Lung (tissue), 12 donors: ENCODE measurements around the gene F9. TPM values are rescaled to one million over a fixed set of nuclear protein-coding genes. Genes with fewer than 3 reads are reported as not detected.

Source experiments
- ATAC-seq: fragments of 200-7000 bp; cut with Tn5 transposase; one replicate; pipeline ENCODE4 v1.9.1; 2020; ENCODE audit warnings: moderate number of reproducible peaks; ENCODE audit not compliant: insufficient read depth, low FRiP score
- DNase-seq, 3 donors: peaks; one replicate each; pipeline ENCODE4 v3.0.0-alpha.2; 2013 to 2017
- H3K27ac ChIP-seq, 2 donors: one replicate each; pipeline ENCODE4 v1.5.1; 2013; ENCODE audit warnings: mild to moderate bottlenecking in 2 of 2, moderate library complexity in 2 of 2, control low read depth in 1 of 2, inconsistent platforms in 1 of 2, low read depth in 1 of 2, low read length in 1 of 2
- H3K27me3 ChIP-seq, 3 donors: one replicate each; pipeline ENCODE4 v1.5.1; 2013; ENCODE audit warnings: low read length in 2 of 3; ENCODE audit not compliant: control insufficient read depth in 3 of 3, insufficient read depth in 3 of 3
- H3K36me3 ChIP-seq, 4 donors: one replicate each; pipeline ENCODE4 v1.5.1; 2013; ENCODE audit warnings: low read length in 4 of 4, mild to moderate bottlenecking in 1 of 4, moderate library complexity in 1 of 4; ENCODE audit not compliant: control insufficient read depth in 4 of 4, insufficient read depth in 4 of 4
- H3K4me1 ChIP-seq, 5 donors: one replicate each; pipeline ENCODE4 v1.5.1; 2013; ENCODE audit warnings: low read length in 5 of 5, mild to moderate bottlenecking in 2 of 5, moderate library complexity in 1 of 5; ENCODE audit not compliant: control insufficient read depth in 5 of 5, insufficient read depth in 5 of 5
- H3K4me3 ChIP-seq: one replicate; pipeline ENCODE4 v1.5.1; 2013; ENCODE audit warnings: mild to moderate bottlenecking, control low read depth, moderate library complexity
- H3K9ac ChIP-seq, 2 donors: one replicate each; pipeline ENCODE4 v1.5.1; 2013; ENCODE audit warnings: low read length in 2 of 2, control low read depth in 1 of 2; ENCODE audit not compliant: insufficient read depth in 1 of 2
- H3K9me3 ChIP-seq, 4 donors: one replicate each; pipeline ENCODE4 v1.5.1; 2013; ENCODE audit warnings: low read length in 3 of 4, mild to moderate bottlenecking in 1 of 4, moderate library complexity in 1 of 4; ENCODE audit not compliant: control insufficient read depth in 4 of 4, insufficient read depth in 3 of 4
- CTCF ChIP-seq: IDR thresholded peaks from 2 replicates; pipeline ENCODE4 v1.5.1; 2012; ENCODE audit warnings: mild to moderate bottlenecking; ENCODE audit errors: control extremely low read depth, extremely low read depth
- WGBS, 2 donors: extraction: QIAGEN DNeasy Blood & Tissue Kit; methylation state at CpG; one replicate each; pipeline ENCODE4 v1.1.7; 2013; 5-methylcytosine and 5-hydroxymethylcytosine counted together
- polyA plus RNA-seq, 2 donors: library from polyadenylated mRNA; stranded (reverse); fragments of 200-250 nt; gene quantifications; one replicate each; pipeline ENCODE4 v1.2.1, GENCODE V29; 2013
- total RNA-seq, 2 donors: library from RNA; depleted of rRNA in 1 of 2; stranded (reverse); fragments of >200 nt in 1 of 2; gene quantifications; one replicate each; pipeline ENCODE4 v1.2.1, GENCODE V29; 2014 to 2021
- donor health status: control.
- donor health status: control.
- donor health status: Bipolar disorder and iron deficiency.
- donor health status: healthy.
- donor health status: DM: yes; HTN: yes; CAD: no.

The F9 gene
- total and polyA plus RNA-seq, 4 donors = 0.12 TPM; not detected in 3

- Histone ChIP-seq H3K9ac (no peak overlapping the region), H3K4me1 (no peaks in the 10 kb centered on the region), H3K4me3 (no peak overlapping the region), H3K27me3 (peaks cover 2 to 6% (median 4%) of the 10 kb centered on the region in 3 donors), H3K9me3 (no peaks in the 10 kb centered on the region), H3K27ac (no peak overlapping the region), H3K36me3 (no peaks in the 10 kb centered on the region)
- DNase-seq (no peak), ATAC-seq (no peak)
- TF ChIP-seq CTCF = no peak
- WGBS, 2 donors = 36 to 89% methylated on average over 1 of the region's 1 CpG
Measured at GRCh38 chrX:139542652-139543051, 12.1 kb downstream of the F9 start.

- Histone ChIP-seq H3K27ac (no peak overlapping the region), H3K36me3 (no peaks in the 10 kb centered on the region), H3K27me3 (peaks cover 4 to 6% (median 5%) of the 10 kb centered on the region in 3 donors), H3K9ac (no peak overlapping the region), H3K4me1 (no peaks in the 10 kb centered on the region), H3K4me3 (no peak overlapping the region), H3K9me3 (no peaks in the 10 kb centered on the region)
- 78 to 85% methylated on average over 4 of the region's 4 CpGs for WGBS, 2 donors
- DNase-seq (no peak), ATAC-seq (no peak)
- TF ChIP-seq CTCF = no peak
Measured at GRCh38 chrX:139543920-139544319, 13.4 kb downstream of the F9 start.

- no peak overlapping the region for H3K27ac ChIP-seq
- no peak for ATAC-seq
- H3K36me3 ChIP-seq = no peaks in the 10 kb centered on the region
- 63 to 75% methylated on average over 3 of the region's 3 CpGs for WGBS, 2 donors
- no peak for TF ChIP-seq CTCF
- no peaks in the 10 kb centered on the region for H3K9me3 ChIP-seq
- no peak for DNase-seq
- H3K4me3 ChIP-seq = no peak overlapping the region
- no peaks in the 10 kb centered on the region for H3K4me1 ChIP-seq
- H3K9ac ChIP-seq = no peak overlapping the region
- H3K27me3 ChIP-seq = peaks cover 4 to 6% (median 5%) of the 10 kb centered on the region in 3 donors
Measured at GRCh38 chrX:139544591-139544990, 14.1 kb downstream of the F9 start.

GRCh38 chrX:139554376-139554775 is 23.8 kb downstream of the F9 start:
- Histone ChIP-seq H3K27ac (no peak overlapping the region), H3K9me3 (no peaks in the 10 kb centered on the region), H3K27me3 (peaks cover 0 to 13% (median 10%) of the 10 kb centered on the region in 3 donors), H3K9ac (no peak overlapping the region), H3K4me3 (no peak overlapping the region), H3K4me1 (no peaks in the 10 kb centered on the region), H3K36me3 (no peaks in the 10 kb centered on the region)
- no peak for DNase-seq
- TF ChIP-seq CTCF = no peak
- no peak for ATAC-seq
